Measurements from ENCODE around the gene ZMAT5.

Gene ZMAT5

DNA sequence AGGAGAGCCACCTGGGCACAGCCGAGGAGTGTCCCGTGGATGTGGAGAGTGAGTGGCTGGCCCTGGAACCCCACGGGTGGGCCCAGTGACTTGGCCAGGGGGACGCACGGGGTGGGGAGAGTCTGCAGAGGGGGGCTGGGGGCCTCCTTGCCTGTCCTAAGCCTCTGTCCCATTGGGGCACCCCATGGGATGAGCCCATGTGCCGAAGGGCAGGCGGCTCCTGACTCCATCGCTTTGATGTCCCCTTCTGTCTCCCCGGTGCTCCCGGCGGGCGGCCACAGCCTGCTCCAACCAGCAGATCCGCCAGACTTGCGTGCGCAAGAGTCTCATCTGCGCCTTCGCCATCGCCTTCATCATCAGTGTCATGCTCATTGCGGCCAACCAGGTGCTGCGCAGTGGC is 37.6 kb downstream of the ZMAT5 start:
- no peak for DNase-seq (ENCODE audit: low spot score)

DNA sequence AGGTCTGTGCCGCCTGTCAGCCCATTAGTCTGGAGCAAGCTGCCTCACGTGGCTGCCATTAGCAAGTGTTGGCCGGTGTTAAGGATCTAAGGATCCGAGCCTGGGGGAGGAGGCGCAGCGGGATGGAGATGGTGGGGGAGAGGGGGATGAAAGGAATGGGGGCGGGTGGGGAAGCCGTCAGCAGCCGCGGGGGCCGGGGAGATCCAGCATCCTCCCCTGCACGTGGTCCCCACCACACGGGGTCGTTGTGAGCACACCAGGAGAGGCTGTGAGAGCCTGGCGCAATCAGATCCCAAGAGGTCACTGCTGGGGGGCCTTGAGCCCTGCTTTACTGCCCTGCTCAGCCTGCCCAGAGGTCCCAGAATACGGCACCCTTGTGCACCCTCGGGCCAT is 39.7 kb downstream of the ZMAT5 start:
- peak; percentile 47 for DNase-seq (ENCODE audit: low spot score)

DNA sequence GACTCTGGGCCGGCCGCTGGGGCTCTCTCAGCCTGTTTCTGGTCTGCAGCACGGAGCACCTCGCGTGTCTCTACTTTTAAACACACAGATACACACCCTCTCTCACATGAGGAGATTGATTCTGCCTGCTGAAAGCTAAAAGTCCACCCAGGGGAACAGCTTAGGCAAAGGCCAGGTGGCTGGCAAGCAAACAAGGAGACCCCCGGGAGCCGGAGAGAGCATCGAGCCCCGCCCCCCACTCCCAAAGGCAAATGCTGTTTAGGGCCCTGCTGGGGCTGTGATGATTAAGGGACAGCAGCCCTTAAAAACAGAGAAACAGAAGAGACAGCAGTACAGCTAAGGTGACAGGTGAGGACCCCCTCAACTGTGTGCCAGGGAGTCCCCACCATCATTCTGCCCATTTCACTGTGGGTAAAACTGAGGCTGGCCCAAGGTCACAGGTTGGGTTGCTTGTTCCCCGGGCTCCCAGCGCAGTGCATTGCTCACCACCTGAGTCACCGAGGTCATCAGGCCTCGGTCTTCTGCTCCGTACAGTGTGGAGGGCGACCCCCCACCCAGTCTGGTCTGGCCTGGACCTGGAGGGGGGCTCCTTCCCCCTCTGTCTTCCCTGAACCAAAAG is 40.2 kb downstream of the ZMAT5 start:
- no peak for DNase-seq (ENCODE audit: low spot score)

DNA sequence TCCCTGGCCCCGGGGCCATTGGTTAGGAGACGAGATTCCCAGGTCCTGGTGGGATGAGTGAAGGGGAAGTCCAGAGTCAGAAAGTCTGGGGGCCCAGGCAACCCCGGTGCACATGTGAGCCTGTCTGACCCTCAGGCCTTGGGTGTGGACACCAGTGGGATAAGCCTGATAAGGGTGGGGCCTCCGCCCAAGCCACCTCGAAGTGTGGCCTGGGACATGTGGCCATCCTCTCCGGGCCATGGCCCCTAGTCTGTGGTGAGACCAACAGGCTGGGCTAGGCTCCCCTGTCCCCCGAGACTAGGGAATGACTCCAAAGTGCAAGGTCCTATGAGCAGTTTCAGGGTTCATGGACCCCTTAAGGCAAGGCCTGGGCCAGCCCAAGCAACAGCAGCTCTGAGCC is 40.7 kb downstream of the ZMAT5 start:
- DNase-seq (ENCODE audit: low spot score): peak; percentile 39

DNA sequence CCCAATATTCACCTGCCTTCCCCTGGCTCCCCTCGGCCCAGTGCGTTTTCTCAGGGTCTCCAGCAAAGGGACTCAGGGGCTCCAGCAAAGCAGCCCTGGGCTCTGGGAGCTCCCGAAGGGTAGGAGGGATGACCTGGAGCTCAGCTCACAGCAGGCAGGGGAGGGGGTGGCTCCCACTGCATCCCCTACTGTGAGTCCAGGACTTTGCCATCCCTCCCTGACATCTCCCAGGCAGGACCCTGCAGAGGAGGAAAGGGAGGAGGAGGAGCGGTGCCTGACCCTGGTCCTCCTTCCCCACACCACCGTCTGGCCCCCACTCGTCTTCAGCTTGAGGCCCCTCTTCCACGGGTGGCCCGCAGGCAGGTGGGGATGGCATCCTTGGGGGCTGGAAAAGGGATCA is 42.0 kb downstream of the ZMAT5 start:
- DNase-seq (ENCODE audit: low spot score): no peak

DNA sequence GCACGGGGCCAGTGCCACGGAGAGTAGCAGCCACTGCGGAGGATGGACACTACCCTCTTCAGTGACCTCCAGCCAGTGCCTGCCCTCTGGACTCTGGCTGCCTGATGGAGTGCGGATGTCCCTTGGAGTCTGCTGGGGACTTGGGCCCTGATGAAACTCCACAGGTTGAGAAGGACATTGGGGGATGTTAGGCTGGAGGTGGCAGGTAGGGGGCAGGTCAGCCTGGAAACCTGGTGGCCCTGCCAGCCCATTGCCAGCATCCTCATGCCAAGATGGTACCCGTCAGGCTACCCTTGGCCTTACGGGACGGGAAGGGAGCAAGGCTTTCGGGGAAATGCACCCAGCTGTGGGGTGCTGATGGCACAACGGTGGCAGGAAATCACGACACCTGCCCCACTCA is 43.0 kb downstream of the ZMAT5 start:
- no peak for DNase-seq (ENCODE audit: low spot score)

DNA sequence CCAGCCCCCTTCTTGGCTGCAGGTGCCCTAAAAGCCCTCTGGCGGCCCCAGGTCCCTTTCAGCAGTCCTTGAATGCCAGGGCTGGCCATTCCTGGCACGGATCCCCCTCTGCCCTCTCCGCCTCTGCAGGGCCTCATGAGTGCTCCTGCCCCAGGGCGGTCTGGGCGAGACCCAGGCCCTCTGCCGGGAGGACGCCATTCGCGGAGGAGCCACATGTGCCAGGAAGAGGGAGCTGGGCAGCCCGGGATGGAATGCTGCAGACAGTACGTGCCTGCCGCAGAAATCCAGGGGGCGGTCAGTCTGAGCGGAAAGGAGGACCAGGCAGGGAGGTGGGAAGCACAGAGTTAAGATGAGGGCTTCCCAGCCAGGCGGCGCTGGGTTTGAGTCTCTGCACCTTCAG is 44.2 kb downstream of the ZMAT5 start:
- no peak for DNase-seq (ENCODE audit: low spot score)

DNA sequence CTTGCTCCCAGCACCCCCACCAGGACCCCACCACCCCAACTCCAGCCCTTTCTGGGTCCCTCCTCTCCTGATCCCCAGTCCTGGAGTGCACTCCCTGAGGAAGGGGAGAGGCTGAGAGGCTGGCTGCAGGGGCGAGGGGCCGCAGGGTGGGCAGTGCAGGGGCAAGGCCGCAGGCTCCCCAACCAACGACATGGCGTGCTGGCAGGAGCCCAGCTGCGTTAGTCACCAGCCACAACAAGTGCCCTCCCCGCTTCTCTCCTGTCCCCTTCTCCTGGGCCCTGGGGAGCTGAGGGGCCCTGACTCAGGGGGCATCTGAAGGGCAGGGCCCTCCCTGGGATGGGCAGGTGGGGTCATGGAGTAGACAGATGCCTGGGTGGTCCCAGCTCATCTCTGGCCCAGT is 44.7 kb downstream of the ZMAT5 start:
- no peak for DNase-seq (ENCODE audit: low spot score)

DNA sequence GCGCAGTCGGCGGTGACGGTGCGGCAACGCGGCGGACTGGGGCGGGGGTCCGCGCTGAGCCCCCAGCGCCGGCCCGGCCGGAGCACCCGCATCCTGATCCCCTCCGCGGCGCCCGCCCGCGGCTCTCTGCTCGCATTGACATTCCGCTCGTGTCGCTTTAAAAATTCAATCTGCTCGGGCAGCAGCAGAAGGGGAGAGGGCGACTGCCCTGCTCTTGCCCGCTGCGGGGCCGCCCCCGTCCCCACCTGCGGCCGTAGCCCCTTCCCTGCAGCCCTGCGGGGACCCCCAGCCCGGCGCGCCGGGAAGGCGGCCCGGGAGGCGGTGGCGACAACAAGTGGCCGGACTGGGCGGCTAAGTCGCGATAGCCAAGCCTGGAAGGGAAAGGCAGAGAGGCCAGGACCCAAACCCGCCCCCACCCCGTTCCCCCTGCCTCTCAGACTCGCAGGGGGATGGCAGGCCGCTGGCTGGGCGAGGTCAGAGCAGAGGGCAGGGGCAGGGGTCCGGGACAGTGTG is 45.9 kb downstream of the ZMAT5 start:
- no peak for DNase-seq (ENCODE audit: low spot score)

DNA sequence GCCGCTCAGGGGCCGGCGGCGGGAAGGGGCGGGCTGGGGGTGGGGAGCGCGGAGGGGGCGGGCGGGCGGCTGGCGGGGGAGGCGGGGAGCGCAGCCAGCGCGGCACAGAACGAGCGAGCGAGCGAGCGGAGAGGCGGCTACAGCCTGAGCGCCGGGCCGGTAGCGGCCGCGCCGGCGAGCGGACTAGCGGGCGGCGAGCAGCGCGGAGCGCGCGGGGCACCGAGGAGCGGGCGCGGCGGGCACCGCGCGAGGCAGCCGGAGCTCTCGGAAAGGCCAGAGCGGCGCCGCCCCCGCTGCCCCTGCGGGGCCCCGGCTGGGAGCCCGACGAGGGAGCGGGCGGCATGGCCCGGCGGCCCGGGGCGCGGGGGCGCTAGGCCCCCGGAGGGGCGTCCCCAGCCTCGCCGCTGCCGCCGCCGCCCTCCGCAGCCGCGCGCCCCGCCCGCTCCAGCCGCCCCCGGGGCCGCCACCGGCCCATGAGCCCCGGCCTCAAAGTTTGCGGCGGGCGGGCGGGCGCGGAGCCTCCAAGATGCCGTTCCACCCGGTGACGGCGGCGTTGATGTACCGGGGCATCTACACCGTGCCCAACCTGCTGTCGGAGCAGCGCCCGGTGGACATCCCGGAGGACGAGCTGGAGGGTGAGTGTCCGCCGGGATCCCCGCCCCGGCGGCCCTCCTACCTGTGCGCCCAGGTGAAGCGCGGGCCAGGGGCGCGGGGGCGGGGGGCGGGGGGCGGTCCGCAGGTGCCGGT is 46.7 kb downstream of the ZMAT5 start, which contains the start of gene CABP7:
CABP7 (plus strand) TSS at position 105 of the 747 bp plus-strand sequence; CDS start at position 527, 422 bp downstream.
- no peak for DNase-seq (ENCODE audit: low spot score)

DNA sequence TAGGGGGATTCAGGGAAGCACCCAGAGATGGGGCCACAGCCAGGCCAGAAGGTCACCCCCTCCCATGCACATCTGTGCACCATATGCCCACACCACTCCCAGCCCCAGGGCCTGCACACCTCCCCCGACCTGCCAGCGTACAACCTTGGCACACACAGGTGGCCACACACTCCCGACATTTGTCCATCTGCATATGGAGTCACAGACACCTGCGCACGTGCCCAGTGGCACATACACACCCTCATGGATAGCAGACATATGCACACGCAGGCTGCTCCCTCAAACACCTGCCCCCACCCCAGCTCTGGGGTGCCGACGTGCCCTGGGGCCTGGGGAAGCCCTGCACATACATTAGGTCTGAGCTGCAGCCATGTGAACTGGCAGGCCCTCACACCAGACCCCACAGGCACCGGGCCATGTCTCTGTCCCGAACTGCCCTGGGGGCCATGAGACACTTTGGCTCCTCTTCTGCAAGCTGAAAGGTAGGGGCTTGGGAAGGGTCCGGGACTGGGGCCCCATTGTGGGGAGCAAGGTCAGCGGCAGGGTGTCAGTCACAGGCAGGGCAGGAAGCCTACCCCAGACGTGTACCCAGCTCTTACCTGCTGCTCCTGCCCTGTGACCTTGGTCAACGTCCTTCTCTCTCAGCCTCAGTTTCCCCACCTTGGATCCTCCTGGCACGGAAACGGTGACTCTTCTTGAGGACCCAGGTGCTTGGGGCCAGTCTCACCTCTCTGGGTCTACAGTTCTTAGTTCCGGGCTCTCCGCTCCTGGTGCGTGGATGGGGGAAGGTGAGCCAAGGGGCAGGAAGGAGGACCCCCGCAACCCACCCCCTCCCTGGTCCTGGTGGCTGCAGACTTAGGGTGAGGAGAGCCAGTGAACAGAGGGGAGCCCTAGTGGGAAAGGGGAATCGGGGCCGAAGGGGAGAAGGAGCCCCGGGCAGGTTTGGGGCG is 47.6 kb downstream of the ZMAT5 start:
- DNase-seq (ENCODE audit: low spot score): no peak

DNA sequence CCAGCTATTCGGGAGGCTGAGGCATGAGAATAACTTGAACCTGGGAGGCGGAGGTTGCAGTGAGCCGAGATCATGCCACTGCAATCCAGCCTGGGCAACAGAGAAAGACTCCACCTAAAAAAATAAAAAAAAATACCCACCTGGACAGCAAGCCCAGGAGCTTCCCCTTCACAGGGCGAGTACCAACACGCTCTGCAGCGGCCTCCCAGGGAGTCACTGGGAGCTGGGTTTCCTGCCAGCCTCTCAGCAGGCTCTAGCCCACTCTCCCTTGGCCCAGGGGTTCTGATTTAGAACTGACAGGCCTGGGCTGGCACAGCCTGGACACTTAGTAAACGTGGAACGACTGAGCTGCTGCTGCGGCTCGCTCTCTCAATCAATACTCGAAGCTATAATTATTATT is 49.0 kb downstream of the ZMAT5 start:
- no peak for DNase-seq (ENCODE audit: low spot score)

DNA sequence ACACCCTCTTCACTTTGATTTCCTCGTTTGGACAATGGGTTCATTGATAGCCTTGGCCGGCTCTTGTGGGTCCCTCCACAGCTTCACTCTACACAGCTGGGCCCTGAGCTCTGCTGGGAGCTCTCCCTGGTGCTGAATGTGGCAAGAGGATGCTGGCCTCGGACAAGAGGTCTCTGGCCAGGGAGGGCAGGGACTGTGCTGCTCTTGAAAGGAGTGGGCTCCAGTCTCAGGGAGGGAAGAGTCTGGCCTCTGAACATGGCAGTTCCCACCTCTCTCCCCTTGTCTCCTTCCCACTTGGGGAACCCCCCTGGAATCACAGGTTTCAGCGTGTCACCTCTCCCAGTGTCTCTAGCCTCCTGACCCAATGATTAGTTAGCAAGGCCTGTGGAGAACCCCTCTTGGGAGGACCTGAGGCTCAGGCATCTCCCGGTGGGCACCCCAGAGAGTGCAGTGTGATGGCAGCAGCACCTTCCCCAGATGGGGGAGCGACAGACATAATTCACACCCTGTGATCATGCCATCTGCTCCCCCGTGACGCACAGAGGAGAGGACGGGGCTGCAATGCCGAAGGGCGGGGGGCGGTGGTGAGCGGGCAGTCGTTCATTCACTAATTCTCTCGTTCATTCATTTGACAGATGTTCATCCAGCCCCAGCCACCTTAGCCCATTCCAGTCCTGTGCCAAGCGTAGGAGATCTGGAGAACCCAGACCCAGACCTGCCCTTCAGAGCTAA is 49.8 kb downstream of the ZMAT5 start:
- DNase-seq (ENCODE audit: low spot score): no peak

DNA sequence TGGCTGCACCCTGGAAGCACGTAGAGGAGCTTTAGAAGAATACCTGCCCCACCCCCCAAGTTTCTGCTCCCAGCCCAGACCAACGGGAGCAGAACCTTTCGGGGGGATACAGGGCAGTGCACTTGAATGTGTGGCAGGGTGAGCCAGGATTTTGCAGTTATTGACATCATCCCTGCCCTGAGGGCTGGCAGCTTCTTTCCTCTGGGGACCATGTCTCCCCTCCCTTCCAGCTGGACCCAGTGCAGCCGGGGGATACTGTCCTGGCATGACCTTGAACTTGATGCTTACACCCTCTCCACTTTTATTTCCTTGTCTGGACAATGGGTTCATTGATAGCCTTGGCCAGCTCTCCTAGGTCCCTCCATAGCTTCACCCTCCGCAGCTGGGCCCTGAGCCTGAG is 51.1 kb downstream of the ZMAT5 start:
- DNase-seq (ENCODE audit: low spot score): no peak

DNA sequence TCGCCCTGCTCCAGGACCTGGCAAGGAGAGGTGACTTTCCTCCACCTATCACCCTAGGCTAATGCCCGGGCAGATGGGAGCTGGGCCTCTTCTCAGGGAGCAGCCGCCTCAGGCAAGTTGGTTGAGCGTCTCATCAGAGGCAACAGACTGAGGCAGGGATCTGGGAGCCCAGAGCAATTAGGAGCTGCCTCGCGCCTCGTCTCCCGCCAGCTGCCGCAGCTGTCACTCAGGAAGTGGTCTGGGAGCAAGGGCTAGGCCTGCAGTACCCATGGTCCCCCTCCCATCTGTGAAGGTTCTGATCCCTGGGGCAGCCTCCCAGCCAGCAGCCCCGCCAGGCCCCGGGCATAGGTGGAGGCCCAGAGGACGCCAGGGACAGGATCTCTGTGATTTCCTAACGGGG is 51.6 kb downstream of the ZMAT5 start:
- no peak for DNase-seq (ENCODE audit: low spot score)

DNA sequence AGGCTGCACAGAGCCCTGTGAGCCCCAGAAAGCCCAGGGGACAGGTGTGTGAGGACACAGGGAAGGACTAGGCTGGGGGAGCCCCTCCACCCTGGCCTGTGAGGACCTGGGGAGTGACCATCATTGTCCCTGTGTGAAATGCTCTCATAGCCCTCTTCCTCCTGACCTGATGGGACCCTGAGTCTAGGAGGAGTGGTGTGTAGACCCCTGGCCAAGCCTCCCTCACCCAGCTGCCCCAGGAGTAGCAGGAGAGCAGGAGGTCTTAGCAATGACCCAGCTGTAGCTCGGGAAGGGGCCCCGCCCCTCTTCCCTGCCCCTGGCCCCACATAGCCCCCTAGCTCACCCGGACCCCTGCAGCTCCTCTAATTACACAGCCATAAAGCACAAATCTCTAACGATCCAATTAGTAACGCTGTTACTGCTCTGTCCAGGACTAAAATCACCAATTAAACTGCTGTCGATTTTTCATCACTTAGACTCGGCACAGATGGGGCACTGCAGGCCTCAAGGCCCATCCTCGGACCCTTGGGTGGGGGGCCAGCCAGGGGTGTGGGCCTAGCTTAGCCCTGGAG is 53.6 kb downstream of the ZMAT5 start:
- DNase-seq (ENCODE audit: low spot score): no peak

DNA sequence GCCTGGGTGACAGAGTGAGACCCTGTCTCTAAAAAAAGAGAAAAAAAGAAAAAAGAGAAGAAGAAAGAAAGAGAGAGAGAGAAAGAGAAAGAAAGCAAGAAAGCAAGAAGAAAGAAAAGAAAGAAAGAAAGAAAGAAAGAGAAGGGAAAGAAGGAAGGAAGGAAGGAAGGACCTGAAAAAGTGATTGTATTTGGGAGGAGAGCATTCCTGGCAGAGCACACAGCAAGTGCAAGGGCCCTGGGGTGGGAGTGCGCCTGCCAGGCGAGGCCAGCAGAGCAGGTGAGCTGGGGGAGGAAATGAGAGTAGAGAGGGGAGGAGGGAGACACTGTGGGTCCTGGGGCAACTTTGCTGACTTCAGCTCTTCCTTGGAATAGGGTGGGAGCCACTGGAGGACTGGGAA is 54.7 kb downstream of the ZMAT5 start:
- DNase-seq (ENCODE audit: low spot score): no peak

DNA sequence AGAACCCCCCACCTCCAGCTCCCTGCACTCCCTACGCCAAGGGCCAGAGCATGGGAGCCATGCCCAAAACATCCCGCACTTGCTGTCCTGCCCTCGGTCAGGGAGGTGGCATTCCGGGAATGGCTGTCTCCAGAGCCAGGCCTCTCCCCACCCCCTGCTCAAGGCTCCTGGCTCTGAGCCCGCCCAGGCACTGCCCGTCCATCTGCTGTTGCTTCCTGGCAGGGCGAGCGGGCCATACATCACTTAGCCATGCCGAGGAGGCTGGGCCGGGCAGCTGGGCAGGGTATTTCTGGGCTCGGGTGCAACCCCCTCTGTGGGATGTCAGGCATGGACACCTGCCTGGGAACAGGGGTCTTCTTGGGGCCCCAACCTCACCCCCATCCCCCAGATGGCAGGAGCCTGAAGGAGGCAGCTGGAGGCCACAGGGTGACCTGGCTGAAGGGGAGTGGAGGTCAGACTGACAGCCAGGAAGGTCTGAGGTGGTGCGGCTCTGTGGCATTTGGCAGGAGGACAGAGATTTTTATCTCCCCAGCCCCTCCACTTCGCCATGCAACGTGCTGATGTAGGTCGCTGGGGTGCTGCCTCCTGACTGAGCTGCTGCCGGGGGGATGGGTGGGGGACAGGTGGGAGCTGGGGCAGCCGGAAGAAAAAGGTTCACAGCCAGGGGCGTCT is 55.7 kb downstream of the ZMAT5 start:
- no peak for DNase-seq (ENCODE audit: low spot score)

DNA sequence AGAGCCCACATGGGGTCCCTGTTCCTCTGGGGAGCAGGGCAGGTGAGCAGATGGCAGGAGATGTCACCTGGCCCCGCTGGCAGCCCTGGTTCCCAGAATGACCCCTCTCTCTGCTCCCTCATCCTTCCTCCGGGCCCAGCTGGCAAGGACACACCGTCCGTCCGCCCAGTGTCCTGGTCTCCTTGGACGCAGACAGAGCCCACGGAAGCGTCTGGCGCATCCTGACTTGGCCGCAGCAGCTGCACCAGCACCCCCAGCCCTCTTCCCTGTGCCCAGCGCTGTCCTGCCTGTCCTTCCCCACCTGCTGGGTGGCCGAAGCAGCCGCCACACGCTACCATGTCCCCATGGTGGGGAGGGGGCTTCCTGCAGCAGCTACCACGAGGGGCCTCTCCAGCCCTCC is 56.6 kb downstream of the ZMAT5 start:
- no peak for DNase-seq (ENCODE audit: low spot score)

DNA sequence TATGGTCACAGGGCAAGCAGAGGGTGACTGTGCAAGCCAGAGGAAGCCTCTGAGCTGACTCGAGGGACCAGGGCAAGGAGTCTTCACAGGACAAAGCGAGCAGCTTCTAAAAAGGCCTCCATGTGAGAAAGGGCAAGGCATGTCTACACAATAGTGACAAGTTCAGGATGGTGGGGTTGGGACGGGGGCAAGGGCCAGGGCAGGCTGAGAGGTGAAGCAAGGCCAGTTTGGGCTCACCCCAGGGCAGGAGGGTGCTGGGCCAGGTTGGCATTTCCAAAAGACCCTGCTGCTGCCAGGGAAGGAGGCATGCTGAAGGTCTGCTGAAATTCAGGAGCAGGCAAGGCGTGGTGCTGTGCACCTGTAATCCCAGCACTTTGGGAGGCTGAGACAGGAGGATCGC is 59.3 kb downstream of the ZMAT5 start:
- no peak for DNase-seq (ENCODE audit: low spot score)

DNA sequence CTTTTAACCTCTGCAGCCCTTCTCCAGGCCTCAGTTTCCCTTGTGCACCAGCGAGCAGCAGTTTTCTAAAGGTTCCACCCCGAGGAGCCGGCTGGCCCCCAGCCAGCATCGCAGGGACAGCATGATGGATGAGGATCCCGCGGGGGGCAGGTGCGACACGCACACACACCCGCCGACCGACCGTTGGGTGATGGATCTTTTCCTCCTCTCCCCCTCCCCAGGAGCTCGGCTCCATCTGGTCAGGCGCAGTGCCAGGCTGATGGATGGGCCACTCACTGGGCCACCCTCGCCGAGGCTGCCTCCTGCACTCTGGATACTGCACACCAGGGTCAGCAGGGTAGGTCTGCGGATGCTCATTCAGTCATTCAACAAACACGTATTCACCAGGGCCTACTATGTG is 59.8 kb downstream of the ZMAT5 start:
- DNase-seq (ENCODE audit: low spot score): no peak

Data from hematopoietic multipotent progenitor cell treated with erythropoietin and hydrocortisone succinate and interleukin-3 and kit ligand, for 17 days (in vitro differentiated cells).